Erythroblast (primary cell): ENCODE results near the gene DOHH.
"Not testable (repeated sequence)": the region's sequence is repeated elsewhere in the genome, so short reads cannot be mapped to it uniquely, and the experiment has no call there.

Experiments
- DNase-seq, 2 experiments: peaks; one replicate each; lab custom pipeline; 2025; lab: John Stamatoyannopoulos, UW
- GATA1 ChIP-seq: IDR thresholded peaks from 2 replicates; pipeline ENCODE4 v1.6.1; 2011; ENCODE audit warnings: low read depth, mild to moderate bottlenecking, control low read depth, low read length, moderate library complexity
- POLR2A ChIP-seq: IDR thresholded peaks from 2 replicates; pipeline ENCODE4 v1.6.1; 2011; ENCODE audit warnings: mild to moderate bottlenecking, low read length

The DOHH gene

GRCh38 chr19:3518255-3518654, 17.8 kb upstream of the DOHH start:
- TF ChIP-seq GATA1, result no peak
- no peak for TF ChIP-seq POLR2A
- DNase-seq, result no peak

GRCh38 chr19:3517638-3518037, 17.2 kb upstream of the DOHH start:
- DNase-seq, result no peak
- TF ChIP-seq POLR2A, result no peak
- no peak for TF ChIP-seq GATA1

- DNase-seq, result no peak
These were observed 16.3 kb upstream of the DOHH start for GRCh38 chr19:3516675-3517207.

GRCh38 chr19:3515891-3516422, 15.5 kb upstream of the DOHH start:
- TF ChIP-seq POLR2A (no peak), GATA1 (no peak)
- no peak for DNase-seq

More at GRCh38 chr19:3516675-3517207, 16.3 kb upstream of the DOHH start:
- TF ChIP-seq POLR2A (no peak), GATA1 (no peak)

GRCh38 chr19:3514930-3515329, 14.5 kb upstream of the DOHH start:
- TF ChIP-seq POLR2A, result no peak
- TF ChIP-seq GATA1, result no peak

GRCh38 chr19:3513229-3514140, 13.0 kb upstream of the DOHH start:
- no peak for DNase-seq
- TF ChIP-seq GATA1, result no peak
- TF ChIP-seq POLR2A, result no peak

More at GRCh38 chr19:3514930-3515329, 14.5 kb upstream of the DOHH start:
- DNase-seq, result no peak

GRCh38 chr19:3512562-3513228, 12.2 kb upstream of the DOHH start:
- DNase-seq, result no peak
- TF ChIP-seq POLR2A, result no peak
- no peak for TF ChIP-seq GATA1

GRCh38 chr19:3511506-3512251, 11.2 kb upstream of the DOHH start:
- TF ChIP-seq POLR2A (no peak), GATA1 (no peak)
- no peak for DNase-seq

- TF ChIP-seq GATA1, result no peak
- TF ChIP-seq POLR2A, result no peak
- no peak for DNase-seq
These were observed 10.3 kb upstream of the DOHH start for GRCh38 chr19:3510727-3511126.

GRCh38 chr19:3509566-3509989, 9.1 kb upstream of the DOHH start:
- DNase-seq, result no peak
- TF ChIP-seq GATA1, result no peak
- TF ChIP-seq POLR2A, result no peak

- TF ChIP-seq GATA1 (no peak), POLR2A (no peak)
- DNase-seq, result no peak
These were observed 8.5 kb upstream of the DOHH start for GRCh38 chr19:3508771-3509535.

- not testable (repeated sequence) for DNase-seq
These were observed 7.7 kb upstream of the DOHH start for GRCh38 chr19:3508121-3508661.
